Tibial artery (tissue), 4 donors: Measurements from ENCODE around the gene KCNH6.

Experiments used
- DNase-seq, 2 donors: peaks; one replicate each; pipeline ENCODE4 v3.0.0-alpha.2; 2019
- H3K27ac ChIP-seq, 2 donors: fragments of 200-600 bp; sonication (generic) in 1 of 2; 1 replicate in 1 of 2; 2 replicates in 1 of 2; pipeline ENCODE4 v1.5.1; 2018 to 2019; ENCODE audit warnings: mild to moderate bottlenecking in 1 of 2
- H3K27me3 ChIP-seq, 2 donors: fragments of 200-600 bp; sonication (generic) in 1 of 2; one replicate each; pipeline versions ENCODE4 v1.5.1 to v1.6.0; 2016 to 2019
- H3K36me3 ChIP-seq, 3 donors: fragments of 200-600 bp; sonication (generic) in 2 of 3; one replicate each; pipeline ENCODE4 v1.5.1; 2016 to 2019; ENCODE audit warnings: mild to moderate bottlenecking in 2 of 3
- H3K4me1 ChIP-seq, 4 donors: fragments of 200-600 bp; sonication (generic) in 2 of 4; 1 replicate in 3 of 4; 2 replicates in 1 of 4; pipeline ENCODE4 v1.5.1; 2016 to 2019
- H3K4me3 ChIP-seq, 2 donors: fragments of 200-600 bp; sonication (generic) in 1 of 2; 1 replicate in 1 of 2; 2 replicates in 1 of 2; pipeline ENCODE4 v1.5.1; 2018 to 2019; ENCODE audit warnings: mild to moderate bottlenecking in 2 of 2
- H3K9me3 ChIP-seq, 3 donors: fragments of 200-600 bp; sonication (generic) in 1 of 3; one replicate each; pipeline ENCODE4 v1.5.1; 2016 to 2019
- CTCF ChIP-seq, 2 experiments: fragments of 200-600 bp in 1 of 2; fragments of 450-650 bp in 1 of 2; IDR thresholded peaks; one replicate each; pipeline ENCODE4 v1.5.1; 2017 to 2019; ENCODE audit warnings: antibody characterized with exemption in 2 of 2, mild to moderate bottlenecking in 1 of 2, moderate library complexity in 1 of 2
- intact Hi-C: fragments of 100-400 bp; cut with DNase I; formaldehyde crosslinking; loops from one replicate; pipeline ENCODE4 v1.15.0; 2023; ENCODE audit warnings: low total_unique reads

The KCNH6 gene

GRCh38 chr17:63549946-63550816, 27.0 kb downstream of the KCNH6 start, which contains the start of gene DCAF7:
Gene DCAF7, plus strand, starts transcription at chr17:63550477. Its CDS starts 201 bp downstream, at chr17:63550678.
- DNase-seq, result peak; percentile 100
- intact Hi-C loops, result loop anchor here (5.0 kb wide), 1 partner anchor 72 kb away; the partner anchor contains the start of gene MAP3K3
- H3K4me3 ChIP-seq, result peak within 1 kb of the TSS; percentile 84 to 85
- H3K4me1 ChIP-seq, result peaks cover 0 to 50% (median 19%) of the 10 kb centered on the region in 4 donors
- no peak for TF ChIP-seq CTCF (IDR thresholded peaks at IDR 0.05)
- H3K36me3 ChIP-seq, result no peaks in the 10 kb centered on the region
- H3K9me3 ChIP-seq, result no peaks in the 10 kb centered on the region
- H3K27me3 ChIP-seq, result no peaks in the 10 kb centered on the region
- H3K27ac ChIP-seq, result peak within 1 kb of the TSS; percentile 95

DNA sequence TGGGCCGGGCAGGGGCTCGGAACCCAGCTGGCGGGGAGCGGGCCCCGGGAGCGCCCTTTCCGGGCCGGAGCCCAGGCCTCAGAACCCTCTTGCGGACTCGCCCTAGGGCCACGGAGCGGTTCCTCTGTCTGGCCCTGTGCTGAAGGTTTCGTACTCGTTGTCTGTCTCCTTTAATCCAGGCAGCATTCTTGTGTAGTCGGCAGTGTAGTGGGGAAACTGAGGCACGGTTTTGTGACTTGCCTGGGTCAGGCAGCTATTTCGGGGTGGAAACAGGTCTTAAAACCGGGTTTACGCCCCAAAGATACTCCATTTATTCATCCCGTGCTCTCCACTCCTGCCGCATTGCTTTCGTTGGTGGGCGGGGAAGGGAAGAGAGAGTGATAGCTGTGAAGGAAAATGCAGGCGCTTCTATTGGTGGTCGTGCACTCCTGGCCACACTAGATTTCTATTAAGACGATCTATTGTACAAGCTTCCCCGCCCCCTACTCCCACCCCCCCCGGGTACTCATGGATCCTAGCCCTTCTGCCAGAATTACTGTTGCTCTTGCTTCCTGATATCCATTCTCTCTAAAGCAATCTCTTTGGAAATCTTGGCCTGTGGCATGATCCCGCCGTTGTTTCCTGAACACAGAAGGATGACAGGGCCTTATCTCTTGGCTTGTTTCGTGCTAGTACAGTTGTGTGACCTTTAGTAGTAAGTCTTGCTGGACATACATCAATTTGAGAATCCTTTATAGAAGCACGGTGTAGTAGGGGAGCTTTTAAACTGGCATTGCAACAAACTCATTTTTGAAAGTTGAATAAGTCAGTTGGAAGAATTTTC, 27.9 kb downstream of the KCNH6 start:
- TF ChIP-seq CTCF (IDR thresholded peaks at IDR 0.05), result no peak
- Histone ChIP-seq H3K4me1 (peaks cover 0 to 57% (median 22%) of the 10 kb centered on the region in 4 donors), H3K4me3 (peak overlapping the region; percentile 84 to 85), H3K36me3 (no peaks in the 10 kb centered on the region), H3K9me3 (no peaks in the 10 kb centered on the region), H3K27me3 (no peaks in the 10 kb centered on the region), H3K27ac (peak overlapping the region; percentile 89 to 95)
- intact Hi-C loops, result loop anchor here (5.0 kb wide), 1 partner anchor 71 kb away; the partner anchor contains the start of gene MAP3K3
- DNase-seq, result no peak

- peaks cover 0 to 57% (median 25%) of the 10 kb centered on the region in 4 donors for H3K4me1 ChIP-seq
- intact Hi-C loops, result loop anchor here (5.0 kb wide), 1 partner anchor 70 kb away; the partner anchor contains the start of gene MAP3K3
- no peaks in the 10 kb centered on the region for H3K36me3 ChIP-seq
Measured at GRCh38 chr17:63552211-63552610, 29.1 kb downstream of the KCNH6 start.

GRCh38 chr17:63555500-63556156, 32.5 kb downstream of the KCNH6 start:
- Histone ChIP-seq H3K27ac (no peak overlapping the region), H3K9me3 (no peaks in the 10 kb centered on the region), H3K4me3 (no peak overlapping the region), H3K4me1 (peaks cover 0 to 49% (median 25%) of the 10 kb centered on the region in 4 donors), H3K27me3 (no peaks in the 10 kb centered on the region), H3K36me3 (no peaks in the 10 kb centered on the region)
- intact Hi-C loops, result no loop called here
- no peak for TF ChIP-seq CTCF (IDR thresholded peaks at IDR 0.05)
- no peak for DNase-seq

More at GRCh38 chr17:63552211-63552610, 29.1 kb downstream of the KCNH6 start:
- no peak for DNase-seq
- Histone ChIP-seq H3K9me3 (no peaks in the 10 kb centered on the region), H3K27ac (peak overlapping the region in 1 of 2 donors; percentile 89), H3K4me3 (peak overlapping the region; percentile 84 to 85), H3K27me3 (no peaks in the 10 kb centered on the region)
- no peak for TF ChIP-seq CTCF (IDR thresholded peaks at IDR 0.05)

- DNase-seq, result no peak
- no peak overlapping the region for H3K27ac ChIP-seq
- peaks cover 0 to 35% (median 16%) of the 10 kb centered on the region in 4 donors for H3K4me1 ChIP-seq
- H3K9me3 ChIP-seq, result no peaks in the 10 kb centered on the region
- H3K27me3 ChIP-seq, result no peaks in the 10 kb centered on the region
- no peaks in the 10 kb centered on the region for H3K36me3 ChIP-seq
- H3K4me3 ChIP-seq, result no peak overlapping the region
- intact Hi-C loops, result no loop called here
- TF ChIP-seq CTCF (IDR thresholded peaks at IDR 0.05), result no peak
Measured at GRCh38 chr17:63557416-63557815, 34.3 kb downstream of the KCNH6 start.
